HG02610 (cell line): Measurements from ENCODE around the gene ADAMTS19.

Experiments used
- ATAC-seq: cut with Tn5 transposase; IDR thresholded peaks from one replicate; pipeline ENCODE4 v1.9.1; 2021; ENCODE audit warnings: mild to moderate bottlenecking, moderate library complexity; ENCODE audit not compliant: unreplicated experiment

Gene ADAMTS19

GRCh38 chr5:129474544-129474943 is 14.4 kb downstream of the ADAMTS19 start:
- no peak for ATAC-seq

GRCh38 chr5:129476751-129477150 is 16.7 kb downstream of the ADAMTS19 start:
- ATAC-seq: no peak

- ATAC-seq: no peak
Measured at GRCh38 chr5:129477532-129477931, 17.4 kb downstream of the ADAMTS19 start.

GRCh38 chr5:129481161-129481560 is 21.1 kb downstream of the ADAMTS19 start:
- no peak for ATAC-seq

GRCh38 chr5:129496421-129496820 is 36.3 kb downstream of the ADAMTS19 start:
- no peak for ATAC-seq

GRCh38 chr5:129496864-129497595 is 36.9 kb downstream of the ADAMTS19 start:
- ATAC-seq: no peak

GRCh38 chr5:129499208-129499852 is 39.2 kb downstream of the ADAMTS19 start:
- ATAC-seq: peak; percentile 75

- no peak for ATAC-seq
Measured at GRCh38 chr5:129500101-129500500, 40.0 kb downstream of the ADAMTS19 start.

GRCh38 chr5:129506086-129506485 is 46.0 kb downstream of the ADAMTS19 start:
- no peak for ATAC-seq

- no peak for ATAC-seq
Measured at GRCh38 chr5:129506950-129507349, 46.9 kb downstream of the ADAMTS19 start.

- no peak for ATAC-seq
Measured at GRCh38 chr5:129507527-129507926, 47.4 kb downstream of the ADAMTS19 start.

GRCh38 chr5:129508606-129509005 is 48.5 kb downstream of the ADAMTS19 start:
- ATAC-seq: no peak

GRCh38 chr5:129509363-129509975 is 49.4 kb downstream of the ADAMTS19 start:
- ATAC-seq: no peak

- ATAC-seq: no peak
Measured at GRCh38 chr5:129511291-129511690, 51.2 kb downstream of the ADAMTS19 start.

GRCh38 chr5:129541051-129541450 is 81.0 kb downstream of the ADAMTS19 start:
- no peak for ATAC-seq

- no peak for ATAC-seq
Measured at GRCh38 chr5:129541648-129542251, 81.7 kb downstream of the ADAMTS19 start.

GRCh38 chr5:129547137-129547536 is 87.0 kb downstream of the ADAMTS19 start:
- ATAC-seq: no peak

- ATAC-seq: no peak
Measured at GRCh38 chr5:129554134-129554904, 94.2 kb downstream of the ADAMTS19 start.

- ATAC-seq: no peak
Measured at GRCh38 chr5:129563585-129563984, 103.5 kb downstream of the ADAMTS19 start.

- no peak for ATAC-seq
Measured at GRCh38 chr5:129569295-129569694, 109.2 kb downstream of the ADAMTS19 start.

- ATAC-seq: no peak
Measured at GRCh38 chr5:129572060-129572459, 112.0 kb downstream of the ADAMTS19 start.
